Suppressor macrophage treated with lipopolysaccharide for 4 hours (primary cell): ENCODE results near the gene CCDC91.
"Not testable (repeated sequence)": the region's sequence is repeated elsewhere in the genome, so short reads cannot be mapped to it uniquely, and the experiment has no call there.

ENCODE experiments used
- DNase-seq: peaks from one replicate; pipeline ENCODE4 v3.0.0-alpha.2; 2020

CCDC91 gene

DNA sequence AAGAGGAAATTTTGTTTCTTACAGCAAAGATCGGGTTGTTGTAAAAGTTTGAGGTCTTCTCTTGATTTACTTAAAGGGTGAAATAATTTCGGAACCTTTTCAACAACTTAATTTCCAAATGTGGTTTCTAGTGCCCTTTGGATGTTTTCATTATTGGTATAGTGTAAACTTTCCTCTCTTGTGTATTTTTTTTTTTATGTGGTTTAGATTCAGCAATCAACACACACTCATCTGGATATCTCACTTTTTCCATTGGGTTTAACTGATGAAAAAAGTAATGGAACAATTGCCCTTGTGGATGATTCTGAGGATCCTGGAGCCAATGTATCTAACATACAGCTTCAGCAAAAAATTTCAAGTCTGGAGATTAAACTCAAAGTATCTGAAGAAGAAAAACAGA lies 116.3 kb downstream of the CCDC91 start:
- DNase-seq = no peak

DNA sequence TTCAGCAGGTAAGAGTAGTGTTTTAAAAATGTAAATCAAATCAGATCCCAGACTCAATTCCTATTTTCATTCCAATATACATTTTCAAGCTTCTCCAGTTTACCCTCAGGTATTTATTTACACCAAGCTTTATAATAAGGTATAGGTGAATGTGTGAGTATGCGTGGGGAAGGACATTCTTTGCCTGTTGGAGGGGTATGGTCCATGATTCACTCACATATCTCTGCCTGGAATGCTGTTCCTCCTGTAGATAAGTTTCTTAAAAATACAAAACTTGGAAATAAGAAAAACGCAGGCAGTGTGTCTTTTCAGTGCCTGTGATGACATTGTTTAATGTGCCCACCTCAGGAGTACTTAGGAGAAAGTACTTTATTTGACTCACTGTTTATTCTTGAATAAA lies 118.6 kb downstream of the CCDC91 start:
- no peak for DNase-seq

GRCh38 chr12:28313631-28314030 lies 123.4 kb downstream of the CCDC91 start:
- DNase-seq = no peak

- DNase-seq = no peak
Measured at GRCh38 chr12:28316049-28316448, 125.8 kb downstream of the CCDC91 start.

GRCh38 chr12:28318273-28318672 lies 128.0 kb downstream of the CCDC91 start:
- no peak for DNase-seq

DNA sequence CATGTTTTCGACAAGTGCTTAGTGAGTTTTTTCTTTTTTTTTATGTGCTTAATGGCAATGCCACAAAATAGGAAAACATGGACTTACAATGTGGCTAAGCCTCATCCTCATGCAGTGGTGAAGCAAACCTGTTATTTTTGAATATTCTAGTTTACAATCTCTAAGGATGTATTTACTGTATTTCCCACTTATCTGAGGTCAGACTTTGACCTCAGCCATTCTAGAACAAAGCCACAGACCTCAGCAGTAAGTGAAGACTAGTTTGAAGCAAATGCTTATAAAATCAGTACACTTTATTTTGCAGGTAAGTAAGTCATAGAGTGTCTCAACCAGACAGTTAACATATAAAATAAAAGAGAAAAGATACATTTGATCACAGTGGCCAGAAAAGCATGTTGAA lies 130.1 kb downstream of the CCDC91 start:
- DNase-seq = no peak

DNA sequence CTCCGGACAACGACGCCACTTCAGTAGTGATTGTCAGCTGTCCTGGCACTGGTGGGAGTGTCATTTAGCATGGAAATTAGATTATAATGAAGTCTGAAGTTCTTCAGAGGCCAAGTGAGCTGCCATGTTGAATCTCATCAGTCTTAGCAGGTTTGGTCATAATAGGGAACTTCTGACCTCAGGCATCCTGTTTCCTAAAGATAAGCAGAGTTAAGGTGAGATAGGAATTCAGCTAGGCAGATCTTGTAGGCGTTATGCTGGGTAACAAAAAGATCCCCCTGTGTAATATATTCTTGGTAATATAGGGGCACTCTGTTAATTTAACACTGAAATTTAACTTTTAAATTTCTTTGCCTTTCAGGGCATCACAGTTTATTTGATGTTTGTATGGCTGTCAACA lies 137.5 kb downstream of the CCDC91 start:
- no peak for DNase-seq

DNA sequence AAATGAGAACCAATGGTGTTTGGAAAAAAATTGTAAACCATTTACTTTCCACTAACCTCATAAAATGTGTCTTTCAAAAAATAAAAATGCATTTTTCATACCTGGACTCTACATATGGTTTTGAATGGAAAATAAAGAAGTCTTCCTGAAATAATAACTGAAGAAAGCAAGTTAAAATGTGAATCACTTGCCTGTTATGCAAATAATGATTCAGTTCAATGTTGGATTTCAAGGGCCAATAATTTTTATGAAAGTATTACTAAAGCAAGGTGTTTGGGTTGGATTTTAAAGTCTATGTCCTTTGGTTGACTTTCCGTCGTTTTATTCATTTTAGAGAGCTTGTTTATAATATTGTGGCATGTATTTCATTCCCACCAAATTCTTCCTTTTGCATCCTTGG lies 138.7 kb downstream of the CCDC91 start:
- no peak for DNase-seq

DNA sequence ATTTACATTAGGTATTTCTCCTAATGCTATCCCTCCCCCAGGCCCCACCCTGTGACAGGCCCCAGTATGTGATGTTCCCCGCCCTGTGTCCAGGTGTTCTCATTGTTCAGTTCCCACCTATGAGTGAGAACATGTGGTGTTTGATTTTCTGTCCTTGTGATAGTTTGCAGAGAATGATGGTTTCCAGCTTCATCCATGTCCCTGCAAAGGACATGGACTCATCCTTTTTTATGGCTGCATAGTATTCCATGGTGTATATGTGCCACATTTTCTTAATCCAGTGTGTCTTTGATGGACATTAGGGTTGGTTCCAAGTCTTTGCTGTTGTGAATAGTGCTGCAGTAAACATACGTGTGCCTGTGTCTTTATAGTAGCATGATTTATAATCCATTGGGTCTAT lies 139.5 kb downstream of the CCDC91 start:
- not testable (repeated sequence) for DNase-seq

DNA sequence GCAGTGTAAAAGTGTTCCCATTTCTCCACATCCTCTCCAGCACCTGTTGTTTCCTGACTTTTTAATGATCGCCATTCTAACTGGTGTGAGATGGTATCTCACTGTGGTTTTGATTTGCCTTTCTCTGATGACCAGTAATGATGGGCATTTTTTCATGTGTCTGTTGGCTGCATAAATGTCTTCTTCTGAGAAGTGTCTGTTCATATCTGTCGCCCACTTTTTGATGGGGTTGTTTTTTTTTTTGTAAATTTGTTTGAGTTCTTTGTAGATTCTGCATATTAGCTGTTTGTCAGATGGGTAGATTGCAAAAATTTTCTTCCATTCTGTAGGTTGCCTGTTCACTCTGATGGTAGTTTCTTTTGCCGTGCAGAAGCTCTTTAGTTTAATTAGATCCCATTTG lies 140.0 kb downstream of the CCDC91 start:
- DNase-seq = not testable (repeated sequence)

GRCh38 chr12:28331130-28331529 lies 140.9 kb downstream of the CCDC91 start:
- DNase-seq = no peak

- no peak for DNase-seq
Measured at GRCh38 chr12:28340261-28341045, 150.2 kb downstream of the CCDC91 start.

GRCh38 chr12:28343713-28344112 lies 153.5 kb downstream of the CCDC91 start:
- DNase-seq = no peak

- DNase-seq = no peak
Measured at GRCh38 chr12:28346567-28346966, 156.3 kb downstream of the CCDC91 start.

- DNase-seq = no peak
Measured at GRCh38 chr12:28349196-28349595, 158.9 kb downstream of the CCDC91 start.

DNA sequence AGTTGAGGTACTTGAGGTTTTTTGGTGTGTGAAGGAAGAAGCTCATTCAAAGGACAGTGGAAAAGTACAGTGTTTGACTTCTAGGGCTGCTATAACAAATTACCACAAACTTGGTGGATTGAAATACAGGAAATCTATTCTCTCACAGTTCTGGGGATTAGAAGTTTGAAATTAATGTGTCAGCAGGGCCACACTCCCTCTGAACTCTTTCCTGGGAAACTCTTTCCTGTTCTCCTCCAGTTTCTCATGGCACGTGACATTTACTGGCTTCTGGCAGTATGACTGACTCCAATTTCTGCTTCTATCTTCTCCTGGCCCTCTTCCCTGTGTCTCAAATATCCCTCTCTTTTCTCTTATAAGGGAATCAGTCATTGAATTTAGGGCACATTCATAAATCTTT lies 160.2 kb downstream of the CCDC91 start:
- DNase-seq = no peak

- DNase-seq = no peak
Measured at GRCh38 chr12:28351414-28351813, 161.2 kb downstream of the CCDC91 start.

GRCh38 chr12:28355161-28355560 lies 164.9 kb downstream of the CCDC91 start:
- no peak for DNase-seq

GRCh38 chr12:28360253-28360652 lies 170.0 kb downstream of the CCDC91 start:
- no peak for DNase-seq

GRCh38 chr12:28367326-28367725 lies 177.1 kb downstream of the CCDC91 start:
- DNase-seq = no peak

GRCh38 chr12:28367993-28368392 lies 177.7 kb downstream of the CCDC91 start:
- no peak for DNase-seq

GRCh38 chr12:28369483-28369882 lies 179.2 kb downstream of the CCDC91 start:
- DNase-seq = no peak

DNA sequence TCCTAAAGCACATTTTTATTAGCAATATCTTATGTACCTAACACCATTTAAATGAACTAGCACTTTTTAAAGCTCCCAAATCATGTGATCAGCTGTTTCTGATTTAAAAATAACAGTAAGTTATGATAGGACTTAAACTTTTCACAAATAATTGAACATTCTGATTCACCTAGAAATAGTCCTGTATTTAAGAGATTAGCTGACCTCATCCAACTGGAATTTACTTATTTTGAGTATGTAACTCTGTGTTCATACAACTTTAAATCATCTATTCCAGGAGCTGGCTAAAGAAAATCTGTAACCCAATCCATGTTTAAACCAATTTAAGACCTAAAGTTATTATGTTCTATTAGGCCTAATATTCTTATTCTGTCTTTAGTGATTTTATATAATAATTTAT lies 184.3 kb downstream of the CCDC91 start:
- no peak for DNase-seq

- DNase-seq = no peak
Measured at GRCh38 chr12:28378736-28379135, 188.5 kb downstream of the CCDC91 start.

DNA sequence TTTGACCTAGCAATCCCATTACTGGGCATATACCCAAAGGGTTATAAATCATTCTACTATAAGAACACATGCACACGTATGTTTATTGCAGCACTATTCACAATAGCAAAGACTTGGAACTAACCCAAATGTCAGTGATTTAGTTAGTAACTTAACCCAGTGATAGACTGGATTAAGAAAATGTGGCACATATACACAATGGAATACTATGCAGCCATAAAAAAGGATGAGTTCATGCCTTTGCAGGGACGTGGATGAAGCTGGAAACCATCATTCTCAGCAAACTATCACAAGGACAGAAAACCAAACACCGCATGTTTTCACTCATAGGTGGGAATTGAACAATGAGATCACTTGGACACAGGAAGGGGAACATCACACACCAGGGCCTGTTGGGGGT lies 189.5 kb downstream of the CCDC91 start:
- DNase-seq = not testable (repeated sequence)
